ENCODE data around the gene BRIX1.

DNA sequence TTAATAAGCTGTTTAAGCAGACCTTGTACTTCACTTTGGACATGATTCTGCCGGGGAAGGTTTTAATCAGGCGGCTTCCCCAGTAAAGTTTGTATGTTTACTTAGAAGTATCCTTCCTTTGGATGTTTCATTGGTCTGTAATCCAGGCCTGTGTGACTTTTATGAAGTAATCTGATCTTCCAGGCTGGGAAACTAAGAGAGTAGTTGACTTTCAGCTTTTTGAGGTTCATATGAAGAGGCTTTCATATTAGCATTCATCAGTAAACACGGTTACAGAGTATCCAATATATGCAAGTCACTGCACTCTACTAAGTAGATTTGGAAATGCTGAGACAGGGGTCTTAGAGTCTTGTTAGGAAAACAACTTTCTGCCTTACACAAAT lies 14.9 kb downstream of the BRIX1 start:
- TF ChIP-seq, protein P1, sequence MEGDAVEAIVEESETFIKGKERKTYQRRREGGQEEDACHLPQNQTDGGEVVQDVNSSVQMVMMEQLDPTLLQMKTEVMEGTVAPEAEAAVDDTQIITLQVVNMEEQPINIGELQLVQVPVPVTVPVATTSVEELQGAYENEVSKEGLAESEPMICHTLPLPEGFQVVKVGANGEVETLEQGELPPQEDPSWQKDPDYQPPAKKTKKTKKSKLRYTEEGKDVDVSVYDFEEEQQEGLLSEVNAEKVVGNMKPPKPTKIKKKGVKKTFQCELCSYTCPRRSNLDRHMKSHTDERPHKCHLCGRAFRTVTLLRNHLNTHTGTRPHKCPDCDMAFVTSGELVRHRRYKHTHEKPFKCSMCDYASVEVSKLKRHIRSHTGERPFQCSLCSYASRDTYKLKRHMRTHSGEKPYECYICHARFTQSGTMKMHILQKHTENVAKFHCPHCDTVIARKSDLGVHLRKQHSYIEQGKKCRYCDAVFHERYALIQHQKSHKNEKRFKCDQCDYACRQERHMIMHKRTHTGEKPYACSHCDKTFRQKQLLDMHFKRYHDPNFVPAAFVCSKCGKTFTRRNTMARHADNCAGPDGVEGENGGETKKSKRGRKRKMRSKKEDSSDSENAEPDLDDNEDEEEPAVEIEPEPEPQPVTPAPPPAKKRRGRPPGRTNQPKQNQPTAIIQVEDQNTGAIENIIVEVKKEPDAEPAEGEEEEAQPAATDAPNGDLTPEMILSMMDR (IDR thresholded peaks at IDR 0.05; ENCODE audit: low read depth, low read length), result no peak
- TF ChIP-seq POLR2A (IDR thresholded peaks at IDR 0.05; ENCODE audit: extremely low read depth, insufficient read length), result no peak
